ENCODE measurements around the gene PIRT.

- TF ChIP-seq CTCF (IDR thresholded peaks at IDR 0.05) (no peak), POLR2A (IDR thresholded peaks at IDR 0.05) (peak in 1 of 2 donors; percentile 40)
These were observed 45.7 kb downstream of the PIRT start for GRCh38 chr17:10792151-10792550.
